GM18907 (cell line): ENCODE data around the gene PTPRF.
"Not testable (repeated sequence)": the region's sequence is repeated elsewhere in the genome, so short reads cannot be mapped to it uniquely, and the experiment has no call there.

ENCODE experiments used
- ATAC-seq: cut with Tn5 transposase; IDR thresholded peaks from one replicate; pipeline ENCODE4 v1.9.1; 2021; ENCODE audit warnings: mild to moderate bottlenecking, moderate library complexity; ENCODE audit not compliant: unreplicated experiment

Gene PTPRF

GRCh38 chr1:43536864-43537358, 6.2 kb downstream of the PTPRF start:
- no peak for ATAC-seq

- ATAC-seq = no peak
Observed at GRCh38 chr1:43537423-43538142, 6.9 kb downstream of the PTPRF start.

DNA sequence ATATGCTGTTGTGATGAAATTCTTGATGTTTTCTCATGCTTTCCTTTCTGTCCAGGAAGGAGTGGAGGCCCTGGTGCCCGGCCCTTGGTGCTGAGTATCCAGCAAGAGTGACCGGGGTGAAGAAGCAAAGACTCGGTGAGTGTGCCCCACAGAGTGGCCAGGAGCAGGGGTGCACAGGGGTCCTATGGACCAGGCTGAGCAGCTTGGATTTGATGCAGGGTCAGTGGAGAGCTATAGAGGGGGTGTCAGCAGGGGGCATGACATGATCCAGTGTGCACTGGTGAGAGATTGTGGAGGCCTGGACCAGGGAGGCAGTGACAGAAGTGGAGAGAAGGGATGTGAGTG, 7.4 kb downstream of the PTPRF start:
- no peak for ATAC-seq

DNA sequence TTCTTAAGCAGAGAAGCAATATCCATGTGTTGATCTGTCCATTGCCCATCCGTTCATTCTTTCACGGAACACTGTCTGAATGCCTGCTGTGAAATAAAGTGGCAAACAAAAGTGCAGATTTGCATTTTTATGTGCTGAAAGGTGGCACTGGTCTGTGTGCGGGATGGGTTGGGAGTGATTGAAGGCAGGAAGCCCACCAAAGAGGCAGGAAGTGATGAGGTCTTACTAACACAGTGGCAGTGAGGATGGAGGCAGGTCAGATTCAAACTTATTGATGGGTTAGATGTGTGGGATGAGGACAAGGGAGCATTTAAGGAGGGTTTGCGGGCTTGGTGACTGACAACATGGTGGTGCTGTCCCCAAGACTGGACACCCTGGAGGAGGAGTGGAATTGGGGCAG, 8.3 kb downstream of the PTPRF start:
- no peak for ATAC-seq

GRCh38 chr1:43539726-43540434, 9.2 kb downstream of the PTPRF start:
- no peak for ATAC-seq

DNA sequence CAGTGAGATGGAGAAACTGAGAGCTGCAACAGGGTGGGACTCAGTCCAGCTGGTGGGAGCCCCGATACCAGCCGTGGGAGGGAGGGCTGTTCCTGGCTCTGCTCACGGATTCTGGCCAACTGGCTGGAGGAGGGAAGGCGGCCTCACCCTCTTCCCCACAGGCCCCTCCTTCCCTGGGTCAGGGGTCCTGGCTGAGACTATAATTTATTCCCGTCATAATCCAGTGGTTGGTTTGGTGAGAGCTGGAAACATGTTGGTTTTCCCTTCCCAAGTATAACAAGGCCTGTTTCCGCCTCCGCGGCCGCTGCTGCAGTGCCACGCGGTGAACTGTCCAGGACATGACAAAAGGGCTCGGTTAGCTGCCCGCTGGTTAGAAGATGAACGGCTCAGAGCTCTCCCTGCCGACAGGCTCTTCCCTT, 10.0 kb downstream of the PTPRF start:
- no peak for ATAC-seq

DNA sequence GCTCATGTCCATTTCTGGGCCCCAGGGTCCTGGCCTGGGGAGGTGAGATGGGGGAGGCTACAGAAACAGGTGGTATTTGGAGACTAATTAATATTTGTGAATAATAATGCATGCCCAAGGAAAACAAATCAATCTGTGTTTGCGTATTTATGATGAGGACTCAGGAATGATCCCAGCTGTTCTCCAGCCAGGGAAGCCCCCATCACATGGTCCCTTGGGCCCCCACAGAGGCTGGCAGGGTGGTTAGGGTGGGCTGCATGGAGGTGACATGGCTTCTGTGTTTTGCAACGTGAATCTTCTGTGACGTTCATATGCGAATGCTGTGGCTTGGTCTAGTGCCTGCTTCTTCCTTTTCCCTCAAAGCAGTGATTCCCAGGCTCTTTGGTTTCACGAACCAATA, 10.5 kb downstream of the PTPRF start:
- no peak for ATAC-seq

DNA sequence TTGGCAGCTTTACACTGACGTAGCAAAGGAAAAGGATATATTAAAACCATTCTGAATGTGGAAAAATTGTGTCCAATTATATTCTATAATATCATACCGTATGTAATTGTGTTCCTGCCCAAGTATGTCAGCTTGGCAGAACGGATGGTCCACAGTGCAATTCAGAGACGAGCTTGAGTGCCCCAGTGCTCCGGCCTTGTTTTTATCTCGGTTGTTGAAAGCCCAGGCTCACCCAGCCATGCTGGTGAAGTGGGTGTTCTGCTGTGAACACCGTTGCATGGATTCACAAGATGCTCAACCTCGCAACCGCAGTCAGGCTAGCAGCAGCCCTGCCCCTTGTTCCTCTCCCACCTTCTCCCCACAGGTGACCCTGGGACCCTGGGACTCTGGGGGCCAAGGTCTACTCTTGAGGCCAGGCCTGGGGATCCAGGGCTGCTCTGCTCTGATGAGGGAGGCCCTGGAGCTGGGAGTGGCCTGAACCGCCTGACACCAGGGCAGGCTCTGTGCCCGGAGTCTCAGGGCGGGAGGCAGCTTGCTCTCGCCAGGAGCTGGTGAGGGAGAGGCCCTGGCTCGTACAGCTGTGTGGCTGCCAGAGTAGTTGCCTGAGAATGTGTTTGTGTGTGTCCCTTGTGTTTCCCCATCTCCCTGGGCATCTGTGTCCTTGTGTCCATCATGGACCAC, 11.2 kb downstream of the PTPRF start:
- ATAC-seq = no peak

DNA sequence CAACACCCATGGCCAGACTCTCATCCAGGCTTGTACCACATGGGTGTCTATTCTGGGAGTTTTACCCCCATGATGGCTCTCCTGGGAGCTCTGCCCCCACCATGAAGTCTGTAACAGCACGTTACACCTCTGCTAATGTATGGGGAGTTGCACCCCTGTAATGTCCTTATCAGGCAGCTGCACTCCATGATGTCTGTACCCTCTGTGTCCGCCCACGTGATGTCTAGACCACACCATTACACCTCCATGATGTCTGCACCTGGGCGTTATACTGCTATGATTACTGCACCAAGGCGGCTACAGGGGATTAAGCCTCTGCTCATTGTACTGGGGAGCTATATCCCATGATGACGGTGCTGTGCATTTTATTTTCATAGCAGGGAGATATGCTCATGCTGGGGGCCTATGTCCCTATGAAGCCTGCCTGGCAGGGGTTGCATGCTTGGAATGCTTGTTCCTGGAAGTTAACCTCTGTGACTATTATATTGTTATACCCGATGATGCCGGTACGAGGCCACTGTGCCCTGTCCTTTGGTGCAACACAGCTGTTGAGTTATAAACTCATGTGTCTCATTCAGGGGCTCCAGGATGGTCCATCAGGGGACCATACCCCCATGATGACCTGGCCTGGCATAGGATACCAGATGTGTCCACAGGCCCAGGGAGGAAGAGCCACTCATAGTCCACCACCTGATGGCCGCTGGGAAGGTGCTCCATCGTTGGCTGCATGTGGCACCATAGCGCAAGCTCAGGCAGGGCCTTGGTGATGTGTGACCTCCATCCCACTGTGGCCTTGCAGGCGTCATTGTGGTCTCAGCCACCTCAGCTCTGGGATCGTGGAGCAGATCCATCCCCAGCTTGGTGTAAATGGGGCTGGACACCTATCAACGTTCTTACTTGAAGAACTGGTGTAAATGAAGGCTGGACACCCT, 12.1 kb downstream of the PTPRF start:
- ATAC-seq = no peak

GRCh38 chr1:43543567-43543966, 12.9 kb downstream of the PTPRF start:
- no peak for ATAC-seq

GRCh38 chr1:43545339-43545694, 14.6 kb downstream of the PTPRF start:
- ATAC-seq = no peak

DNA sequence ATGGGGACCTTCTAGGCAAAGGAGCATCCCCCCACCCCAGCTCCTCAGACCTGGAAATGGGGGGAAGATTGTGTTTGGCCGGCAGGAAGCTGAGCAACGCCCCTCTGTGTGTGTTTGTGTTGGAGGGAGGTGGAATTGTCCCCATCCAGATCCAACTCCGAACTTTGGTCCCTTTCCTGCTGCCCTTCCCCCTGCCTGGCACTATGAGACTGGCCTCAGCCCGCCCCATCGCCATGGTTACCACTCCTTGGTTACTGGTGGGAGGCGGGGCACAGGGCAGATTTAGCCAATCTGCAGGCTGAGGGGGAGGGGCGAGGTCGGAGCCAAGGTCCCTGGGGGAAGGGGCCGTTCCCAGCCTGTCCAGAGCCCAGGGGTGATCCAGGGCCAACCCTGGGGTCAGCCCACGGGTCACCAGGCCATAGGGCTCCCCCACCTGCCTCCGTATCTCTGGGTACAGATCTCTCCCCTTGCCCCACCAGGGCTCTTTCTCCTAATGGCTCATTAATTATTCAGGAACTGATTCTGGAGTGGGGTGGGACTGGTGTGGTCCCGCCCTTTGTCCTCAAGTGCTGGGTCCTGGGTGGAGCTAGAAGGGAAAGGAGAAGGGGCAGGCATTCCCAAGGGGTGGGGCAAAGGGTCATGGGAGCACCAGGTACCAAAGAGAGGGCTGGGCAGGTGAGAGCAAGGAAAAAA, 15.2 kb downstream of the PTPRF start:
- no peak for ATAC-seq

DNA sequence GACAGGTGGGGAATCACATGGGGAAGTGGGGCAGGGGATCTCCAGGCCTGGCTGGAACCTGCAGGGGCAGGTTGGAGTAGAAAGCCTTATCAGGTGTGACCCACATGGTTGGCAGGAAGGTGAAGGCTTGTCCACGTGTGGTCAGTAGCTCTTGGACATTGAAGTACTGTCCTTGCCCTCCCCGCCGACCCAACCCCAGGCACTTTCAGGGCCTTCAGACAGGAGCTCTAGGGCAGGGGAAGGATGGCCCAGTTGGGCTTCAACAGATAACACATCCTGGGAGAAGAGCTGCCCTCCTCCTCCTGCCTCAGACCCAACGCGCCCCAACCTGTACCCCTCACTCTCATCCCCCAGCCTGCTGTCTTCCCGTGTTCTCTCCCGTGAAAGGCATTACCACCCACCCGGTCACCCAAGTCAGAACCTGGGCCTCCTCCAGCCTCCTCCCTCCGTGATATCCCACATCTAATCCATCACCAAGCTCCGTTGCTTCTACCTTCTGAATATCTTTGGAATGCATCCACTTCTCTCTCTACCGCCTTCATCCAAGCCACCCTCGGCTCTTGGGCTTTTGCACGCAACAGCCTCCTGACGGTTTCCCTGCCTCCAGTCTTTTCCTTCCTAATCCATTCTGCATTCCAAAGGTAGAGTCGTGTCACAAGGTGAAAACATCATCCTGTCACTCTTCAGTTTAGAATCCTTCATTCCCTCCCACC, 15.9 kb downstream of the PTPRF start:
- ATAC-seq = no peak

DNA sequence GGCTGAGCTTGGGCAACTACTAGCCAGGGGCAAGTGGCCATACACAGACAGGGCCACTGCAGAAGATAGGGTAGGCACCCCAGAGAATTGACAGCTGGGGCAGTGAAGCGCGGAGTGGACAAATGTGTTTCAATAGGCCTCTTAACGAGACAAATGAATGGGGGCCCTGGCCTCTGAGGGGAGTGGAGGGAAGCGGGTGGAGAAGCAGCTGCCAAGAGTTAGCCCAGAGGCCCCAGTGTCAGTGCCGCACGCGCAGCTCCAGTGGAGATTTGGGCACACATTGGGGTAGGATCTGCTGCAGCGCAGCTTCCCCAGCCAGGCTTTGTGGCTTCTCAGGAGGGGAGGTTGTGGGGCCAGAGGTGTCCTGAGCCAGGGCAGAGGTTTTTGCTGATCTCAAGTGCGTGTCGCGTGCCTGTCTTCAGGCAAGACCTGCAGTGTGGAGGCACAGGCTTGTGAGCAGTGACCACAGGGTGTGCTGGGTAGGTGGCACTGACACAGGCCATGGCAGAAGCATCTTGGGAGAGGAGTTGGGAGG, 16.9 kb downstream of the PTPRF start:
- ATAC-seq = no peak

- ATAC-seq = no peak
Observed at GRCh38 chr1:43548285-43549271, 17.9 kb downstream of the PTPRF start.

DNA sequence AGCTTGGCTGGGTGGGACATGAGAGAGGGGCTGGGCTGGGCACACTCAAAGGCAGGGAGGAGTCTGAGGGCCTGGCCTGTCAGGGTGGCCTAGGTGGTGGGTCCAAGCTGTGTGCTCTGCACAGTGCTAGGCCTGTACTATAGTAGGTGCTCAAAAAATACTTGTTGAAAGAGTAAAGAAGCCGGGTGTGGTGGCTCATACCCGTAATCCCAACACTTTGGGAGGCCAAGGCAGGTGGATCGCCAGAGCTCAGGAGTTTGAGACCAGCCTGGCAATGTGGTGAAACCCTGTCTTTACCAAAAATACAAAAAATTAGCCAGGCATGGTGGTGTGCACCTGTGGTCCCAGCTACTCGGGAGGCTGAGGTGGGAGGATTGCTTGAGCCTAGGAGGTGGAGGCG, 18.7 kb downstream of the PTPRF start:
- not testable (repeated sequence) for ATAC-seq

GRCh38 chr1:43549921-43550597, 19.4 kb downstream of the PTPRF start:
- no peak for ATAC-seq
